Neuronal stem cell (in vitro differentiated cells): ENCODE results near the gene NPAS2.

Experiments
- DNase-seq: peaks from one replicate; pipeline ENCODE4 v3.0.0-alpha.2; 2013; ENCODE audit warnings: low spot score
- H2AFZ ChIP-seq: one replicate; pipeline ENCODE4 v1.6.1; 2013; ENCODE audit warnings: mild to moderate bottlenecking, low read length, inconsistent platforms
- H2AK5ac ChIP-seq: 2 replicates; pipeline ENCODE4 v1.6.1; 2013; ENCODE audit warnings: low read depth, mild to moderate bottlenecking, inconsistent platforms, low read length, moderate library complexity, mixed read lengths
- H2BK120ac ChIP-seq: 2 replicates; pipeline ENCODE4 v1.6.1; 2013; ENCODE audit warnings: low read depth, mild to moderate bottlenecking, inconsistent platforms, low read length, moderate library complexity, mixed read lengths
- H2BK12ac ChIP-seq: one replicate; pipeline ENCODE4 v1.6.1; 2013; ENCODE audit warnings: low read length, inconsistent platforms
- H2BK15ac ChIP-seq: 2 replicates; pipeline ENCODE4 v1.6.1; 2013; ENCODE audit warnings: mild to moderate bottlenecking, low read length, inconsistent platforms, mixed read lengths
- H2BK5ac ChIP-seq: one replicate; pipeline ENCODE4 v1.6.1; 2013; ENCODE audit warnings: inconsistent platforms, mild to moderate bottlenecking, low read length, moderate library complexity
- H3K14ac ChIP-seq: one replicate; pipeline ENCODE4 v1.6.1; 2013; ENCODE audit warnings: low read length, inconsistent platforms
- H3K18ac ChIP-seq: 2 replicates; pipeline ENCODE4 v1.6.1; 2013; ENCODE audit warnings: low read length, inconsistent platforms
- H3K23ac ChIP-seq: 2 replicates; pipeline ENCODE4 v1.6.1; 2013; ENCODE audit warnings: low read depth, mild to moderate bottlenecking, mixed read lengths, low read length, inconsistent platforms; ENCODE audit not compliant: poor library complexity
- H3K27ac ChIP-seq: replicated peaks from 3 replicates; pipeline ENCODE4 v1.5.1; 2013; ENCODE audit warnings: low read length, inconsistent platforms
- H3K27me3 ChIP-seq, 3 experiments: 2 replicates each; pipeline ENCODE4 v1.6.1; 2013; ENCODE audit warnings: low read length in 3 of 3, mild to moderate bottlenecking in 2 of 3, inconsistent platforms in 1 of 3, low read depth in 1 of 3, mixed read lengths in 1 of 3, moderate library complexity in 1 of 3; ENCODE audit not compliant: control insufficient read depth in 3 of 3, insufficient read depth in 3 of 3
- H3K36me3 ChIP-seq, 2 donors: replicated peaks in 1 of 2; 2 replicates each; pipeline ENCODE4 v1.6.1; 2013; ENCODE audit warnings: low read length in 2 of 2; ENCODE audit not compliant: control insufficient read depth in 2 of 2, insufficient read depth in 2 of 2
- H3K4ac ChIP-seq: 2 replicates; pipeline ENCODE4 v1.6.1; 2013; ENCODE audit warnings: inconsistent platforms, mild to moderate bottlenecking, low read length, moderate library complexity
- H3K4me1 ChIP-seq, 2 donors: 1 replicate in 1 of 2; 2 replicates in 1 of 2; pipeline ENCODE4 v1.6.1; 2013; ENCODE audit warnings: low read length in 2 of 2, low read depth in 1 of 2; ENCODE audit not compliant: control insufficient read depth in 2 of 2, insufficient read depth in 1 of 2
- H3K4me2 ChIP-seq: one replicate; pipeline ENCODE4 v1.6.1; 2013; ENCODE audit warnings: mild to moderate bottlenecking, low read length, inconsistent platforms; ENCODE audit not compliant: insufficient read depth, poor library complexity, severe bottlenecking
- H3K4me3 ChIP-seq, 2 donors: 2 replicates each; pipeline ENCODE4 v1.5.1; 2013; ENCODE audit warnings: low read length in 2 of 2, mild to moderate bottlenecking in 2 of 2, inconsistent platforms in 1 of 2, moderate library complexity in 1 of 2
- H3K79me1 ChIP-seq: one replicate; pipeline ENCODE4 v1.6.1; 2013; ENCODE audit warnings: low read depth, mild to moderate bottlenecking, inconsistent platforms, low read length, moderate library complexity
- H3K9ac ChIP-seq: one replicate; pipeline ENCODE4 v1.6.1; 2013; ENCODE audit warnings: mild to moderate bottlenecking, low read depth, low read length, inconsistent platforms; ENCODE audit not compliant: poor library complexity
- H3K9me3 ChIP-seq, 2 donors: replicated peaks in 1 of 2; 2 replicates each; pipeline versions ENCODE3 to v1.6.1; 2013; ENCODE audit warnings: low read length in 2 of 2, mild to moderate bottlenecking in 2 of 2, inconsistent platforms in 1 of 2, low read depth in 1 of 2, mixed read lengths in 1 of 2, moderate library complexity in 1 of 2; ENCODE audit not compliant: control insufficient read depth in 2 of 2, insufficient read depth in 1 of 2
- H4K8ac ChIP-seq: one replicate; pipeline ENCODE4 v1.6.1; 2013; ENCODE audit warnings: low read depth, mild to moderate bottlenecking, inconsistent platforms, low read length, moderate library complexity
- H4K91ac ChIP-seq: one replicate; pipeline ENCODE4 v1.6.1; 2013; ENCODE audit warnings: low read length, low read depth, mild to moderate bottlenecking, inconsistent platforms; ENCODE audit not compliant: poor library complexity
- WGBS, 2 donors: extraction: QIAGEN DNeasy Blood & Tissue Kit; methylation state at CpG; one replicate each; pipeline ENCODE4 v1.1.7; 2013; ENCODE audit warnings: missing lambda C conversion rate in 2 of 2, mixed read lengths in 1 of 2; ENCODE audit not compliant: insufficient read length in 2 of 2, insufficient replicate concordance in 1 of 2; ENCODE audit errors: extremely low coverage in 2 of 2; 5-methylcytosine and 5-hydroxymethylcytosine counted together

Gene NPAS2

DNA sequence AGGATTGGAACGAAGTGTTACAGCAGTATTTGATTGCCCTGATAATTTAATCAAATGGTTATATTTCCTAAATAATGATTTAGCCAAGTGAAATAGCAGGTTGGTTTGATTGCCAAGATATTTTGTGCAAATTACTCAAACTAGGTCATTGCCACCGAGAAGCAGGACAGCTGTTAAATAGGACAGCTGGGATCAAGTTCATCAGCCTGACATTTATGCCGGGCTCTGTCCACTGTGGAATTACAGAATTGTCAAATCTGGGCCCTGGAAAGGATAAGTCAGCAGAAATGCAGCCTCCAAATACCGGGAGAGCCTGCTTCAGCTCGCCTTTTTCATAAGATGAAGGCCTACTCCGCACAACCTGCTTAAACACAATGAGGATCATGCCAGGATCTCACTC, 108.3 kb downstream of the NPAS2 start:
- no peak overlapping the region for H2BK5ac ChIP-seq
- H3K23ac ChIP-seq = no peak overlapping the region
- H3K4me3 ChIP-seq = no peak overlapping the region
- H2BK12ac ChIP-seq = no peak overlapping the region
- no peaks in the 10 kb centered on the region for H3K27me3 ChIP-seq
- no peak overlapping the region for H2AK5ac ChIP-seq
- H2BK120ac ChIP-seq = no peak overlapping the region
- H2AFZ ChIP-seq = no peak overlapping the region
- no peaks in the 10 kb centered on the region for H3K36me3 ChIP-seq
- no peak overlapping the region for H2BK15ac ChIP-seq
- H4K8ac ChIP-seq = no peak overlapping the region
- H4K91ac ChIP-seq = no peak overlapping the region
- no peak for DNase-seq
- H3K9me3 ChIP-seq = no peaks in the 10 kb centered on the region
- no peaks in the 10 kb centered on the region for H3K79me1 ChIP-seq
- no CpG with 5 or more reads among the region's 6 CpGs for WGBS, 2 donors
- no peak overlapping the region for H3K4me2 ChIP-seq
- H3K18ac ChIP-seq = no peak overlapping the region
- H3K27ac ChIP-seq = no peak overlapping the region
- H3K9ac ChIP-seq = no peak overlapping the region
- no peak overlapping the region for H3K4ac ChIP-seq
- H3K4me1 ChIP-seq = peaks cover 0 to 3% of the 10 kb centered on the region in 2 donors
- H3K14ac ChIP-seq = no peak overlapping the region

DNA sequence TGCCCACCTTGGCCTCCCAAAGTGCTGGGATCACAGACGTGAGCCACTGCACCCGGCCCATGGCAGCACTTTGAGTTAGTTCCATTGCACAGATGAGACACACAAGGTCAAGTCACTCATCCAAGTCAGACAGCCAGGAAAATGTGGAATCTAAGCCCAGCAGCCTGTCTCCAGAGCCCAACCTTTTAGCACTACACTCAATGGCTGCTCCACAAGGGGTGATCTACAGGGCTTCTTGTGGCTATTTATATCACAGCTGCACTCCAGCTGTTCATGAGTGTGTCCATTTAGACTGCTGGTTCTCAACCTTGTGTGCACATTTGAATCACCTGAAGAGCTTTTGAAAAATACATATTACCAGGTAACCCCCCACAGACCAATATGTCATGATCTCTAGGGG, 109.2 kb downstream of the NPAS2 start:
- Histone ChIP-seq H4K8ac (no peak overlapping the region), H3K27ac (no peak overlapping the region), H2BK12ac (no peak overlapping the region), H3K18ac (no peak overlapping the region), H3K9me3 (no peaks in the 10 kb centered on the region), H3K9ac (no peak overlapping the region), H4K91ac (no peak overlapping the region), H2AFZ (no peak overlapping the region), H2BK5ac (no peak overlapping the region), H3K36me3 (no peaks in the 10 kb centered on the region), H3K4me3 (no peak overlapping the region), H3K79me1 (no peaks in the 10 kb centered on the region), H2BK120ac (no peak overlapping the region), H3K4me2 (no peak overlapping the region), H2BK15ac (no peak overlapping the region), H3K23ac (no peak overlapping the region), H3K14ac (no peak overlapping the region), H3K4me1 (peaks cover 0 to 3% of the 10 kb centered on the region in 2 donors), H3K4ac (no peak overlapping the region), H2AK5ac (no peak overlapping the region), H3K27me3 (peaks cover 0 to 3% (median 0%) of the 10 kb centered on the region in 3 experiments)
- no CpG with 5 or more reads among the region's 2 CpGs for WGBS, 2 donors
- no peak for DNase-seq

DNA sequence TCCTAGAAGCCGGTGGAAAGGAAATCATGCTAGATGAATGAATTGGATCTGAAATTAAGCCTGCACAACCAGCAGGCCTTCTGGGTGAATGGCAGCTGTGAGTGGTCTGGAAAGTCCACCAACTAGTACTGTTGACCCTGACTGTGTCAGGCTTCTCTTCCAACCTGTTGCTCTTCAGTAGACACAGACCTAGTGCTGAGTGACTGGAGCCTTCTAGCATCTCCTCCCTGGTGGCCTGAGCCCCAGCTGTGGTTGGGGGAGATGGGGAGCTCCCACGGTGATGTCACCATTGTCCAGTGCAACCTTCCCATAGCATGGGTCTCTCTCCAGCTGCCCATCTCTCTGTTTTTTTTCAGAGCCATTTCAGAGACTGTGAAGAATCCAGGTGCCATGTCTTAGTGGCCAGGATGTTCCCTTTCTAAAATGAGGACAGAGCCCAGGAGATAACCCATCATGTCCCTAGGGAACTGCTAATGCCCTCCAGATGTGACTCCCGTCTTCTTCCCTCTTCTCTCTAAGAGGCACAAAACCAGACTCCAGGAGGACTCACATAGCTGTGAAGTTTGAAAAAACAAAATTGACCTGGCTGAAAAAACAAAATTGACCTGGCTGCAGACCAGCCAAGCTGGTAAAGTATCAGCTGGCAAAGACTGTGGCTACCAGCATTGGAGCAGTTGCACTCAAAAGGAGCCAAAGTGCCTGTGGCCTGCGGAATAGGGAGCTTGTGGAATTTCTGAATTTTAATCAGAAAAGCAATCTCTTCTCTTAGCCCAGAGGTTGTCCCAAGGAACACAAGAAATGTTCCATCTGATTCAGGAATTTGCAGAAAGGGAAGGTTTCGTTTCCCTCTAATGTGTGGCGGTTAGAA, 114.8 kb downstream of the NPAS2 start:
- Histone ChIP-seq H3K36me3 (no peaks in the 10 kb centered on the region), H2AFZ (no peak overlapping the region), H3K18ac (no peak overlapping the region), H3K9ac (no peak overlapping the region), H3K4me3 (no peak overlapping the region), H3K4me2 (no peak overlapping the region), H3K9me3 (no peaks in the 10 kb centered on the region), H4K8ac (no peak overlapping the region), H3K27me3 (peaks cover 0 to 12% (median 0%) of the 10 kb centered on the region in 3 experiments), H3K23ac (no peak overlapping the region), H2BK120ac (no peak overlapping the region), H2BK15ac (no peak overlapping the region), H3K4me1 (no peaks in the 10 kb centered on the region), H3K79me1 (no peaks in the 10 kb centered on the region), H2BK12ac (no peak overlapping the region), H3K14ac (no peak overlapping the region), H3K27ac (no peak overlapping the region), H4K91ac (no peak overlapping the region), H3K4ac (no peak overlapping the region), H2BK5ac (no peak overlapping the region), H2AK5ac (no peak overlapping the region)
- WGBS, 2 donors = no CpG with 5 or more reads among the region's 6 CpGs
- no peak for DNase-seq

DNA sequence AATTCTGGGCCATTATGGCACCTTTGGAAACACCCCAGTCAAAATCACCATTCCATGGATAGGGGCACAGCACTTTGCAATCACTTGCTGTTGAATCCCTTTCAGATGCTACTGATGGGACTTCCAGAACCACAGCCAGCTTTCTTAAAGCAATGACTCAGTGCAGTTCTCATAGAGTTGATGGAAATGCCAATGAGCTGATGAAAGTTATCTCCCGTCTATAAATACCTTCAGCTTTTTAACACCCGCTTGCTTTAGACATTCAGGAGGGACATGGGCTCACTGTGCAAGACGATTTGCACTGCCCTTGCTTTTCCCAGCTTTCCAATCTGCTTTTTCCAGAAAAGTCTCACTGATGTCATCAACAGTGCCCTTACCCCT, 115.4 kb downstream of the NPAS2 start:
- Histone ChIP-seq H3K27me3 (peaks cover 0 to 12% (median 0%) of the 10 kb centered on the region in 3 experiments), H2BK5ac (no peak overlapping the region), H4K91ac (no peak overlapping the region), H3K36me3 (no peaks in the 10 kb centered on the region), H3K4me3 (no peak overlapping the region), H3K27ac (no peak overlapping the region), H2AFZ (no peak overlapping the region), H3K14ac (no peak overlapping the region), H3K23ac (no peak overlapping the region), H3K4me1 (no peaks in the 10 kb centered on the region), H2BK12ac (no peak overlapping the region), H3K9ac (no peak overlapping the region), H3K4me2 (no peak overlapping the region), H2AK5ac (no peak overlapping the region), H3K4ac (no peak overlapping the region), H2BK120ac (no peak overlapping the region), H3K9me3 (no peaks in the 10 kb centered on the region), H3K18ac (no peak overlapping the region), H2BK15ac (no peak overlapping the region), H3K79me1 (no peaks in the 10 kb centered on the region), H4K8ac (no peak overlapping the region)
- no peak for DNase-seq
- no CpG with 5 or more reads among the region's 3 CpGs for WGBS, 2 donors
